ENCODE results near the gene OCA2. TPM values are rescaled to one million over a fixed set of nuclear protein-coding genes. Genes with fewer than 3 reads are reported as not detected.

OCA2 gene
- total RNA-seq, 1 experiment from 2014 or later = 0.31 TPM

DNA sequence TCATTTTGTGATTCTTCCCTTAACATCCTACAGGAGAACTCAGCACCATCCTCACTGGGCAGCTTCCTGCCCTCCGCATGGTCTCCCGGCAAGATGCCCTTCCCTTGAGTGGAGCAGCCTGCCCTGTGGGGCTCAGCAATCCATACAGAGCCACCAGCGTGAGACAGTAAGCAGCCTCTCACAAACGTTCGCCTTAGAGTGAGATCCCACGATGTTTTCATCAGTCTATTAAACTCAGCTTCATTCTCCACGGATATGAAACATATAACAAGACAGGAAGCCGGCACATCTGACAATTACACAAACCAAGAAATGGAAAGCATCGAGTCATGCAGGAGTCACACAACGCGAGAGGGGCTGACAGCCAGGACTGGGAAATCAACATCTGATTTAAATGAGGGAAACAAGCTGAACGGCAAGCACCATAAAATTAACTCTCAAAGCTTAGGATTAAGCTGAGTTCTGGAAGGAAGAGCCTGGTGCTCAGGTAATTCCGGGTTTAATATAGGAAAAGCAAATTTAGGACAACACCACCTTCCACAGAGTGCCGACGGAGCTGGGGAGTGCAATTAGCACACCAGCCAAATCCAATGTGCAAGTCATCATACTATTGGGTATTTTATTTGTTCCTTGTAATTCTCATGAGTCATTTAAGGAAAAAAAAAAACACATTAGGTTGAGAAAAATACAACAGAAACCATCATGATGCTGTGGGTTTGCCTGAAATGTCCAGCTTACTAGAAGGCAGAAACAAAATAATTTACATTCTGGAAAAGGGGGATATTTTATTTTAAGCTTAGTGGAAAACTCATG, 272.0 kb downstream of the OCA2 start:
- no peak overlapping the region for H4K5ac ChIP-seq (ENCODE audit: insufficient read length, low read depth, low read length)
- H3K23ac ChIP-seq (ENCODE audit: insufficient read length, low read depth, low read length) = no peak overlapping the region
- no peak overlapping the region for H4K91ac ChIP-seq (ENCODE audit: insufficient read length, low read depth, low read length)
- no peaks in the 10 kb centered on the region for H3K27me3 ChIP-seq (ENCODE audit: insufficient read depth, low read length)
- H3T11ph ChIP-seq (ENCODE audit: low read length) = no peak overlapping the region
- H3K9ac ChIP-seq (ENCODE audit: extremely low read depth, insufficient read length, low read length) = no peak overlapping the region
- no peak overlapping the region for H3K4ac ChIP-seq (ENCODE audit: low read depth, low read length)
- no peaks in the 10 kb centered on the region for H3K9me3 ChIP-seq (ENCODE audit: control insufficient read depth, low read depth, low read length)
- H3K4me3 Mint-ChIP-seq = no peak overlapping the region
- H3K23me2 ChIP-seq (ENCODE audit: insufficient read length, low read depth, low read length, poor library complexity, severe bottlenecking) = no peaks in the 10 kb centered on the region
- WGBS (ENCODE audit: extremely low coverage, insufficient read length, low lambda C conversion rate) = no CpG with 5 or more reads among the region's 15 CpGs
- no peak overlapping the region for H3K27ac ChIP-seq (ENCODE audit: insufficient read length, low read depth, low read length)
- H2BK12ac ChIP-seq (ENCODE audit: insufficient read length, low read depth, low read length) = no peak overlapping the region
- no peak overlapping the region for H2BK15ac ChIP-seq (ENCODE audit: low read depth, low read length)
- H2AFZ ChIP-seq (ENCODE audit: low read length) = no peak overlapping the region
- H4K20me1 ChIP-seq (ENCODE audit: control insufficient read depth, insufficient read depth, insufficient read length) = no peaks in the 10 kb centered on the region
- H3K79me1 ChIP-seq (ENCODE audit: insufficient read depth, low read depth, low read length, poor library complexity, severe bottlenecking) = no peaks in the 10 kb centered on the region
- no peak overlapping the region for H4K8ac ChIP-seq (replicated peaks; ENCODE audit: insufficient read length, low read depth, low read length)
- no peak overlapping the region for H2AK5ac ChIP-seq (ENCODE audit: insufficient read length, low read length)
- H2BK120ac ChIP-seq (ENCODE audit: low read depth, low read length, poor library complexity, severe bottlenecking) = no peak overlapping the region
- DNase-seq = no peak
- H3K56ac ChIP-seq (ENCODE audit: insufficient read length, low read depth, low read length) = no peak overlapping the region
- H3K27ac Mint-ChIP-seq = peak overlapping the region in 1 of 3 experiments; percentile 0; a peak in 1 of 7 replicates
- no peak overlapping the region for H3K18ac ChIP-seq (ENCODE audit: insufficient read length, low read depth, low read length)
- TF ChIP-seq, protein P1, sequence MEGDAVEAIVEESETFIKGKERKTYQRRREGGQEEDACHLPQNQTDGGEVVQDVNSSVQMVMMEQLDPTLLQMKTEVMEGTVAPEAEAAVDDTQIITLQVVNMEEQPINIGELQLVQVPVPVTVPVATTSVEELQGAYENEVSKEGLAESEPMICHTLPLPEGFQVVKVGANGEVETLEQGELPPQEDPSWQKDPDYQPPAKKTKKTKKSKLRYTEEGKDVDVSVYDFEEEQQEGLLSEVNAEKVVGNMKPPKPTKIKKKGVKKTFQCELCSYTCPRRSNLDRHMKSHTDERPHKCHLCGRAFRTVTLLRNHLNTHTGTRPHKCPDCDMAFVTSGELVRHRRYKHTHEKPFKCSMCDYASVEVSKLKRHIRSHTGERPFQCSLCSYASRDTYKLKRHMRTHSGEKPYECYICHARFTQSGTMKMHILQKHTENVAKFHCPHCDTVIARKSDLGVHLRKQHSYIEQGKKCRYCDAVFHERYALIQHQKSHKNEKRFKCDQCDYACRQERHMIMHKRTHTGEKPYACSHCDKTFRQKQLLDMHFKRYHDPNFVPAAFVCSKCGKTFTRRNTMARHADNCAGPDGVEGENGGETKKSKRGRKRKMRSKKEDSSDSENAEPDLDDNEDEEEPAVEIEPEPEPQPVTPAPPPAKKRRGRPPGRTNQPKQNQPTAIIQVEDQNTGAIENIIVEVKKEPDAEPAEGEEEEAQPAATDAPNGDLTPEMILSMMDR (conservative IDR thresholded peaks at IDR 0.05) = no peak
- no peaks in the 10 kb centered on the region for H3K36me3 Mint-ChIP-seq (ENCODE audit: insufficient read depth in 1 of 3, low read depth in 3 of 3)
- H3K4me1 Mint-ChIP-seq = peaks cover 4% of the 10 kb centered on the region in 2 experiments
- no peaks in the 10 kb centered on the region for H3K9me3 Mint-ChIP-seq
- H2BK5ac ChIP-seq (ENCODE audit: insufficient read length, low read length) = no peak overlapping the region
- H3K14ac ChIP-seq (ENCODE audit: insufficient read depth, low read length) = no peak overlapping the region
- peaks cover under 1% of the 10 kb centered on the region; the same call in 1 of the 2 replicates for H3K27me3 Mint-ChIP-seq (ENCODE audit: low read depth)
- no peaks in the 10 kb centered on the region for H3K4me1 ChIP-seq (ENCODE audit: insufficient read depth, low read length)
- H3K4me2 ChIP-seq (ENCODE audit: insufficient read depth, insufficient read length, low read length) = no peak overlapping the region
- H2BK20ac ChIP-seq (ENCODE audit: low read depth, low read length, poor library complexity, severe bottlenecking) = no peak overlapping the region
- H3K79me2 ChIP-seq (ENCODE audit: insufficient read depth, low read length) = no peaks in the 10 kb centered on the region

All from H9 (cell line).